SIG-M5 treated with dmso at 0.1 percent for 504 hours (cell line): Measurements from ENCODE around the gene NFATC4.
A peak's percentile ranks its signal among the peaks of the same experiment; 100 is the strongest.
"Not testable (repeated sequence)": the region's sequence is repeated elsewhere in the genome, so short reads cannot be mapped to it uniquely, and the experiment has no call there.

Source experiments
- DNase-seq: peaks from one replicate; lab custom pipeline; 2025; ENCODE audit not compliant: unreplicated experiment; lab: John Stamatoyannopoulos, UW

NFATC4 gene

DNA sequence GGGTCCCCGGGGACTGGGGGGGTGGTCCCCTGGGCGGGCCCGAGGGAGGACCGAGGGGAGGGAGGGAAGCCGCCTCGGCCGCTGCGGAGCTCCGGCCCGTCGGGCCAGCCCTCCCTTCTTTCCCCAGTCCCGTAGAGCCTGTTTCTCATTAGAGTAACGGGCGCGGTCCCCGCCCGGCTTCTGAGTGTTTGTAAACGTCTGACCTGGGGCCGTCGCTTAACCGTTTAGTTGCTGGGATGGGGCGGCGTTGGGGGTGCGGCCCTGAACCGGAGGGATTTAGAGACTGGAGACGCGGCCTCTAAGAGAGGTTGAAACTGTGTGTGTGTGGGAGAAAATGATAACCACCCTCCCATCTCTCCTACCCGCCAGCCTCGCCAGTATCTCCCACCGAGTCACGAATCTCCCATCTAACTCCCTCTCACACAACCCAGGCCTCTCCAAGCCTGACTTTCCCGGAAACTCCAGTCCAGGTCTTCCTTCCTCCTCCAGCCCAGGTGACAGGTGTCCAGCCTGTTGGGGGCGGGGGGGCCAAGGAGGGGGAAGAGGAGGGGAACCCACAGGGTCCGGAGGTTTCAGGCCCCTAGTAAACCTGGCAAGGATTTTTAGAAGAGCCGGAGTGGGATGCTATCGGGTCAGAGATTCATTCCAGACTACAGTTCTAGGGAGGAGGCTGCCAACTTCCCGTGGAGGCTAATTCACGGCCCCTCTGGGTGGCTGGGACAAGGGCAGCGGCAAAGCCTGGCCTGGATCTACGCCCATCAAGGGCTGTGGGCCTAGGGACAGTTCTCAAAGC, 1.1 kb upstream of the NFATC4 start:
- DNase-seq: peak; percentile 55

DNA sequence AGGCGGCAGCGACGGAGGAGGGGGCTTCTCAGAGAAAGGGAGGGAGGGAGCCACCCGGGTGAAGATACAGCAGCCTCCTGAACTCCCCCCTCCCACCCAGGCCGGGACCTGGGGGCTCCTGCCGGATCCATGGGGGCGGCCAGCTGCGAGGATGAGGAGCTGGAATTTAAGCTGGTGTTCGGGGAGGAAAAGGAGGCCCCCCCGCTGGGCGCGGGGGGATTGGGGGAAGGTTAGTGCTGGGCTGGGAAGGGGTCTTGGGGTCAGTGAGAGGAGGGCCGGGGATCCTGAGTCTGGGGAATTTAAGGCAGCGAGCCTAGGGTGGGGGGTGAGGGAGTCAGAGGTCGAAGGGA, 203 bp downstream of the NFATC4 start:
- DNase-seq: no peak

DNA sequence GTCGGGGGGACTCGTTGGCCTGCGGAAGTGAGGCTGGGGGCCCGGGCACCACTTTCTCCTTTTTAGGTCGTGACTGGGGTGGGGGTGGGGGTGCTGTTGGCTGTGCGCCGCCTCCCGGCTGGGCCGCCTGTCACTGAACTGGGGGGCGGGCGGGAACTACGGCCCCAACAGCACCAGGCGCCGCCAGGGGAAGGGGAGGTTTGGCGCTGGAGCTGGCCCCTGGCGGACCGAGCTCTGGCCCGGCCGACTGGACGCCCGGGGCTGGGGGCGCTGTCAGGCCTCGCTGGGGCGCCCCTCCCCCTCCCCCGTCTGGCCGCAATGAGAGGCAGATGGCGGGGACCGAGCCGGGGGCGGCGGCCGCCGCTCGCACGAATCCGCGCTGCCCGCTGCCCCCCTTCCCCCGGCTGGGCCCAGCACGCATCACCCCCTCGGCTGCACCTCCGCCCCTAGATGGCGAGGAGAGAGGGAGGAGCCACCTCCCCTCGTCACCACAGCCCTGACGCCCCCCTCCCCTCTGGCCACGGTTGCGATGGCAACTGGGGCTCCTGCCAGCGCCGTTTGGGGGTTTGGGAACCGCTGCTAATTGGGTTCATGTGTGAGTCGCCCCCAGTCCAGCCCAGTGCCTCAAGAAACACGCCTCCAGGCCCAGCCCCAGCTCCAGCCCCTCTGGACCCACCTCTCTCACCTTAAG, 723 bp downstream of the NFATC4 start:
- no peak for DNase-seq

DNA sequence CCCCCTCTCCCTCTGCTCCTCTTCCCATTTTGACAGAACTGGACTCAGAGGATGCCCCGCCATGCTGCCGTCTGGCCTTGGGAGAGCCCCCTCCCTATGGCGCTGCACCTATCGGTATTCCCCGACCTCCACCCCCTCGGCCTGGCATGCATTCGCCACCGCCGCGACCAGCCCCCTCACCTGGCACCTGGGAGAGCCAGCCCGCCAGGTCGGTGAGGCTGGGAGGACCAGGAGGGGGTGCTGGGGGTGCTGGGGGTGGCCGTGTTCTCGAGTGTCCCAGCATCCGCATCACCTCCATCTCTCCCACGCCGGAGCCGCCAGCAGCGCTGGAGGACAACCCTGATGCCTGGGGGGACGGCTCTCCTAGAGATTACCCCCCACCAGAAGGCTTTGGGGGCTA, 1.5 kb downstream of the NFATC4 start:
- no peak for DNase-seq

DNA sequence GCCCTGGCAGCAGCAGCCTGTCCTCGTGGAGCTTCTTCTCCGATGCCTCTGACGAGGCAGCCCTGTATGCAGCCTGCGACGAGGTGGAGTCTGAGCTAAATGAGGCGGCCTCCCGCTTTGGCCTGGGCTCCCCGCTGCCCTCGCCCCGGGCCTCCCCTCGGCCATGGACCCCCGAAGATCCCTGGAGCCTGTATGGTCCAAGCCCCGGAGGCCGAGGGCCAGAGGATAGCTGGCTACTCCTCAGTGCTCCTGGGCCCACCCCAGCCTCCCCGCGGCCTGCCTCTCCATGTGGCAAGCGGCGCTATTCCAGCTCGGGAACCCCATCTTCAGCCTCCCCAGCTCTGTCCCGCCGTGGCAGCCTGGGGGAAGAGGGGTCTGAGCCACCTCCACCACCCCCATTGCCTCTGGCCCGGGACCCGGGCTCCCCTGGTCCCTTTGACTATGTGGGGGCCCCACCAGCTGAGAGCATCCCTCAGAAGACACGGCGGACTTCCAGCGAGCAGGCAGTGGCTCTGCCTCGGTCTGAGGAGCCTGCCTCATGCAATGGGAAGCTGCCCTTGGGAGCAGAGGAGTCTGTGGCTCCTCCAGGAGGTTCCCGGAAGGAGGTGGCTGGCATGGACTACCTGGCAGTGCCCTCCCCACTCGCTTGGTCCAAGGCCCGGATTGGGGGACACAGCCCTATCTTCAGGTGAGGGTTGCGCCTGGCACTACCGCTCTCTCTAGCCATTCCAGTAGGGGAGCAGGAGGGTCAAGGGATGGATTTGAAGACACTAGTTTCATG, 2.1 kb downstream of the NFATC4 start:
- no peak for DNase-seq

DNA sequence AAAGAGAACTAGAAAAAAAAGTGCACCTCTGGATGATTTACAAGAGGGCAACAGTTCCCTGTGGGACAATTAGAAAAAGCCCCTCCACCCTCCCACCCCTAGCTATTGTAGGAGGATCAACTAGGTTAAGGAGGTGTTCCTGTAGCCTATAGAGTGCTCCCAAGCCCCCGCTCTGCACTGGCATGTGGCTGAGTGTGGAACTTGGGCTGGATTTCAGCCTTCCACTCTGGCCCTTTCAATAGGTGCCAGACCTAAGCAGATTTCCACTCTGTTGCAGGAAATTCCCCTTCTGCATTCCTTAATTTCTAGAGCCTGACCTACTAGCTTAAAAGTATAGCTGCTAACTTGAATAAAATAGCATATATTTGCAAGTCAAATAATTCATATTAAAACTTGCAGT, 2.8 kb downstream of the NFATC4 start:
- DNase-seq: no peak

DNA sequence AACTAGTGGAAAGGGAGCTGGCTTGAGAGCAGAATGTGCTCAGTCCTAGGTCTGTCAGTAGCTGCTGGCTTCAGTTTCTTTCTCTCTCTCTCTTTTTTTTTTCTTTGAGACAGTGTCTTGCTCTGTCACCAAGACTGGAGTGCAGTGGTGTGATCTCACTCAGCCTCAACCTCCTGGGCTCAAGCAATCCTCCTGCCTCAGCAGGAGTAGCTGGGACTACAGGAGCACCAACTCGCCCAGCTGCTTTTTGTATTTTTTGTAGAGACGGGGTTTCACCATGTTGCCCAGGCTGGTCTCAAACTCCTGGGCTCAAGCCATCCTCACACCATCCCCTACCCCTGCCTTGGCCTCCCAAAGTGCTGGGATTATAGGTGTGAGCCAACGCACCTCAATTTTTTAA, 3.6 kb downstream of the NFATC4 start:
- not testable (repeated sequence) for DNase-seq

DNA sequence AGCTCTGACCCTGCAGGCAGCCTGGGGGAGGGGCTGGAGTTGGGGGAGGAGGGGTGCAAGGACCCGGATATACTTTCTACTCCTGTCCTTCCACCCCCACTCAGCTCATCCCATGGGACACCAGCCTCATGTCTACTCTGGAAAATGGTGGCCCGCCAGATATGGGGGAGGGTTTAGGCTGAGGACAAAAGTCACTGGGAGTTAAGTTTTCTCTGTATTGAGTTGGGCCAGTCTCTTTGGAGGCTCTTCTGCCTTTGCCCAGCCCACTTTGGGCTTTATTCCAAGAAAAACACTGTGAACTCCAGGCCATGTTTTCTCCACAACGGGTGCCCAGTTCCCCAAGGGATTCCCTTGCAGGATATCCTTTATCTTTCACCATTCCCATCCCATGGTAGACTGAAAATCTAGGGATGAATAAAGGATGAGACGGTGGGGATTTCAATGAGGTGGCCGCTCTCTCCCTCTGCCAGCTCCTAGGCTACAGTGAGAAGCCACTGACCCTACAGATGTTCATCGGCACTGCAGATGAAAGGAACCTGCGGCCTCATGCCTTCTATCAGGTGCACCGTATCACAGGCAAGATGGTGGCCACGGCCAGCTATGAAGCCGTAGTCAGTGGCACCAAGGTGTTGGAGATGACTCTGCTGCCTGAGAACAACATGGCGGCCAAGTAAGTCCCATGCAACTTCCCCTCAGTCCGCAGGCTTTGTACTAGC, 4.9 kb downstream of the NFATC4 start:
- DNase-seq: no peak

DNA sequence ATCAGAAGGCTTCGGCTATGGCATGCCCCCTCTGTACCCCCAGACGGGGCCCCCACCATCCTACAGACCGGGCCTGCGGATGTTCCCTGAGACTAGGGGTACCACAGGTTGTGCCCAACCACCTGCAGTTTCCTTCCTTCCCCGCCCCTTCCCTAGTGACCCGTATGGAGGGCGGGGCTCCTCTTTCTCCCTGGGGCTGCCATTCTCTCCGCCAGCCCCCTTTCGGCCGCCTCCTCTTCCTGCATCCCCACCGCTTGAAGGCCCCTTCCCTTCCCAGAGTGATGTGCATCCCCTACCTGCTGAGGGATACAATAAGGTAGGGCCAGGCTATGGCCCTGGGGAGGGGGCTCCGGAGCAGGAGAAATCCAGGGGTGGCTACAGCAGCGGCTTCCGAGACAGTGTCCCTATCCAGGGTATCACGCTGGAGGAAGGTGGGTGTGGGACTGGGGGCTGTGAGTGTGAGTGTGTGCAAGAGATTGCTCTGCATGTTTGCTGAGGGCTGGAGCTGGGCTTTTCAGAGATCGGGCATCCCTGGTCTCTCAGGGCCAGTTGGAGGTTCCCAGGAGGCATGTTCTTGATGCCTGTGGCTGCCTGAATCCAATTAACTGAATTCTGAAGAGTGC, 8.6 kb downstream of the NFATC4 start:
- no peak for DNase-seq

DNA sequence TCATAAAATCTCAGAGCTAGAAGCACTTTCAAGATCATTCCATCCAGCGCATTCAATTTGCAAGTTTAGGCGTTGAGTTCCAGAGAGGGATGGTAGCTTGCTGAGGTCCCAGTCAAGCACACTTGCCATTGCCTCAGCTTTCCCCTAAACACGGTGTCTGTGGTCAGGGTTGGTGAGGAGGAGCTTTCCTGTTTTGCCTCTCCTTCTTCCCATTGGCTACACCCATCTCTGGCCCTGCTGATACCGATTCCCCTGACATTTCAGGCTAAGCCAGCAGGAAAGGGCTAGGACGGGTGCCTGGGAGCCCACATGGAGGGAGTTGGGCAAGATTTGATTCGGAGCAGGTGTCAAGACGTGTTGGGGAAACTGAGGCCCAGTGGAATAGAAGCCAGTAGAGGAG, 9.1 kb downstream of the NFATC4 start:
- DNase-seq: no peak

DNA sequence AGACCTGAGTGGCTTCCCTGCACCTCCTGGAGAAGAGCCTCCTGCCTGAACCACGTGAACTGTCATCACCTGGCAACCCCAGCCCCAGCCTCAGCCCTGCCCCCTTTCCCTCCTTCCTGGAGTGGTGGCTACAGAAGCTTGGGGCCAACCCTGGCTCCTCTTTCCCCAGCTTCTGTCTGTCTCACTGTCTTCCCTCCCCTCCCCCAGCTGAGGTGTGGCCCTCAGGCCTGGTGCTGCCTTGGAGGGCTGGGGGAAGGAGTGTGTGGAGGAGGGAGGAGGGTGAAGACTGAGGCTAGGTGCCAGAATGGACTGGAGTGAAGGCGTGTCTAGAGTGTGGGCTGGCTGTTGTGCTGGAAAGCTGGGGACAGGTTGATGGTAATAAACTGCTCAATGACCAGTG, 9.7 kb downstream of the NFATC4 start:
- no peak for DNase-seq

DNA sequence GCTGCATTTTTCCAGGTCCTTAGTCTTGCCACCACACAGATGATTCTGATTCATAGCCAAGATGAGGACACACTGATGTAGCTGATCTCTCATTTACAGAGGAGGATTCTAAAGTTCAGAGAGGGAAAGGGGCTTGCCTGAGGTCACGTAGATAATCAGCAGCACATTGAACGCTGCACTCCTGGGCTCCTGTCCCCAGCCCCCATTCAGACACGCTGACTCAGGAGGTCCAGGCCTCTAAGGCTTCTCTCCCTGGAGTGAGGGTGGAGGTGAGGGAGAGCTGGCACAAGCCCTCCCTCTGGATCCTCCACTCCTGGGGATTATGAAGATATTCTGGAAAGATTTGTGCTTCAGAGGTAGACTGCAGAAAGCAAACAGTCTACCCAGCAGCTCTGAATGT, 10.3 kb downstream of the NFATC4 start:
- no peak for DNase-seq

DNA sequence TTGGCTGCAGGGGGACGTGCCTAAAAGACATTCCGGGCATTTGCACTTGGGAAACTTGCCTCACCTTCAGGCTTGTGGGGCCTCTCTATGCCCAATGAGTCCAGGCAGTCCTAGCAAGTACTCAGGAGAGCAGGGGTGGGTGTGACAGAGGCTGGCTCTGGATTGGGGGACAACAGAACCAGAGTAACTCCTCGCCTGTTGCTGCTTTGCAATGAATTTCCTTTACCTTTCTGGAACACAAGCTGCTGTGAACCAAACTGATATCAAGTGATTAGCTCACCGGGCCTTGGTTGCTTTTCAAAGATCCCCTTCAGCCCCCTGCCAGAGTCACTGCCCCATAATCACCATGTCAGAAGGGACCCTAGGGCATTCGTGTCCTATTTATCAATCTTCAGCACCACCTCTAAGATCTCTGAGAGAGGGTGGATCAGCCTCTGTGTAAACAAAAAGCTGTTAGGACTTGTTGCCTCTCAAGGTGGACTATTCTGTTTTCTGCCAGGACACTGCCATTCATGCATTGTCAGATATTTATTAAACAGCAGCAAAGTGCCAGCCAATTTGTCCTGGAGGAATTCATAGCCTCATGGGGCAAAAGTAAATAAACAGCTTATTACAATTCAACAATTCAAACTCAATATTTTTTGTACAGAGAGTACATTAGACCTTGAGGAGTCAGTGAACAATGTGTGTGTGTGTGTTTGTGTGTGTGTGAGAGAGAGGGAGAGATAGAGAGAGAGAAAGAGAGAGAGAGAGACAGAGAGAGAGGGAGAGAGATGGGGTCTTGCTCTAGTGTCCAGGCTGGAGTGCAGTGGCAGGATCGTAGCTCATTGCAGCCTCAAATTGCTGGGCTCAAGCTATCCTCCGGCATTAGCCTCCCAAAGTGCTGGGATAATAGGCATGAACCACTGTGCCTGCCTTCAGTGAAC, 11.3 kb downstream of the NFATC4 start:
- no peak for DNase-seq

DNA sequence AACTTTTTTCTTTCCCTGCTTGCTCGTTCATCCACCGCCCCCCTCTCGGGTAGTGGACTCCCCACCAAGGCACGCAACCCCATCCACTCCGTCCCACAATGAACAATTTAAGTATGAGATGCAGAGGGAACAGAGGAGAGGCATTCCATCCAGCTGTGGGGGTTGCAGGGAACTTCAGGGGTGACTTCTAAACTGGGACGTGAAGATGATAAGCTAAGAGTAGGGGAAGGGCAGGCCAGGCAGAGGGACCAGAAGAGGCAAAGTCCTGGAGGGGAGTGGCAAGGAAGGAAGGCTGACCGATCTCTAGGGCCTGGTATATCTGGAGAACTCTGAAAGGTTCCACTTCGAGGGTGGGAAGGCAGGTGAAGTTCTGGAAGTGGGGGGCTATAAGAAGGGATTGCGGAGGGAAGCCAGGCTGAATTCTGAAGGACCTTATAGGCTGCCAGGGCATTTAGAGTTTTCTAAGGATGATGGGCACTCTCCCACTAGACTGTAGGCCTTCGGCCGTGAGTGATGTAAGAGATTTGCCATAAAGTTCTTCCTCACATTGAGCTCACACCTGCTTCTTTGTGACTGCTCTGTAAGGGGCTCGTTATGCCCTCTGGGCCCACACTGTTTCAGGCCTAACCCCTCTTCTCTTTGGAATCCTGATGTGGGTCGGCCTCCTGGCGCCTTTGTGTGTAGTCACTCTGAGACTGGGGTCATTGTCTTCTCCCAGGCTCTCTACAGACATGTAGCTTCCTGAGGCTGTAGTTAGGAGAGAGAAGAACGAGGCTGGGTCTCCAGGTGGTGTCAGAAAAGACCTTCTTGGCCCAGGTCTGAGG, 12.1 kb downstream of the NFATC4 start:
- DNase-seq: no peak

DNA sequence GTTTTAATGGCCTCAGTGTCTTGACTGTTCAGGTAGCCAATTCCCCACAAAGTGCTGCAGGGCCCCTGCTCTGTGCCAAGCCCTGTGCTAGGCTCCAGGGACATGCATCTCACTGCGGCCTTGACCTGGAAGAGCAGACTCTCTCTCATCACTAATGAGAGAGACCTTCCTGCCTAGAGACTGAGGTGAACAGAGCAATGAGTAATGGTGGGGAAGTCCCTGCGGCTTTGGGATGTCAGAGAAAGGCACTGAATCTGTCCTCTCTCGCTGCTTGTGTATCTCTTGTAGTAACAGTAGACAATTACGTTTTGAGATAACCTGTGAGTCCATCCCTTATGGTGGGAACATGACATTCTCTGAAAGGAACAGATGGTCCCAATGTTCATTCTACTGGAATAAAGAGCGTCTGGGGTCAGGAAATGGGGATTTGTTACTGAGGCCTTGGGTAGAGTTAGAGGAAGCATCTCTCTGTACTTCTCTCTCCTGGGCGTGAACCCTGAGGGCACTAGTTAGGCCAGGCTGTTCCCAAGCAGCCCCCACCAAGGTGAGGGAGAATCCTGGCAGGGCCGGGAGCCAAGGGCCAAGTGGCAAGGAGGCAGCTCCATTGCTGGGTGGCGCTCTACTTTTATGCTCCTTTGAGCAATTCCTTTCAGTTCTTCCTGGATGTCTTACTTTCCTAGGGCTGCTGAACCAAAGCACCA, 13.5 kb downstream of the NFATC4 start:
- DNase-seq: no peak

DNA sequence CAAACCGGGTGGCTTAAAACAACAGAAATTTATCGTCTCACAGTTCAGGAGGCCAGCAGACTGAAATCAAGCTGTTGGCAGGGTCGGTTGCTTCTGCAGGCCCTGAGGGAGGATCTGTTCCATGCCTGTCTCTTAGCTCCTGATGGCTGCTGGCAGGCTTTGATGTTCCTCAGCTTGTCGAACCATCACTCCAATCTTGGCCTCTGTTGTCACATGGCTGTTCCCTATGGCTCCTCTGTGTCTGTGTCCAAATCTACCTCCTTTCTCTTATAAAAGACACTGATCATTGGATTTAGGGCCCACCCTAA, 14.0 kb downstream of the NFATC4 start:
- DNase-seq: no peak

DNA sequence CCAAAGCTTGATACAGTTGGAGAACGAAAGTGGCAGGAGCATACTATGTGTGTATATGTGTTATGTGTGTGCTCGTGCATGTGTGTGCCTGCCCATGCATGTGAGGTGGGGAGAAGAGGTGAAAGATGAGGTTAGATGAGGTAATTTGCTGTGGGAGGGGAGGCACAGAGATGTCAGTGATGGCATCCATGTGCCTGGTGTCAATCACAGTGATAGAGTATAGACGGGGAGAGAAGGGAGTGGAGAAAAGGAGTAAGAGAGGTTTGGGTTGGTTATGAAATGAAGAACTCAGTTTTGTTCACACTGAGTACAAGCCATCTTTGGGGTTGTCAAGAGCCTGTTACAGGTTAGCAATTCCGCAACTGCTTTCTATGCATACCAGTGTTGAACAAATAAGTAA, 16.2 kb downstream of the NFATC4 start:
- DNase-seq: no peak

DNA sequence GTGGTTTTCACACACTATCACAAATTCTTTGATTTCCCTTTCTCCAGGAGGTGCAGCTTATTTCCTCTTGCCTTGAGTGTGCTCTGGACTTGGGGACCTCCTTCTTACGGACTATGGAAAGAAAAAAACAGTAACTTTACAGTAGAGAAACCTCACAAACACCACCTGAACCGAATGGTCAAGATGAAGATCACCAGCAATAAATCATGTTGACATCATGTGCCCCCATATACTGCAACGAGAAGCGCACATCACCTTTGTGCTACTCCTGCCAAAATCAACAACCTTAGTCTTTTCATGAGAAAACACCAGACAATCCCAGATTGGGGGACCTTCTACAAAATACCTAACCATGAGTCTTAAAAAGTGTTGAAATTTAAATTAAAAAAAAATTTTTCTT, 17.5 kb downstream of the NFATC4 start:
- DNase-seq: no peak

DNA sequence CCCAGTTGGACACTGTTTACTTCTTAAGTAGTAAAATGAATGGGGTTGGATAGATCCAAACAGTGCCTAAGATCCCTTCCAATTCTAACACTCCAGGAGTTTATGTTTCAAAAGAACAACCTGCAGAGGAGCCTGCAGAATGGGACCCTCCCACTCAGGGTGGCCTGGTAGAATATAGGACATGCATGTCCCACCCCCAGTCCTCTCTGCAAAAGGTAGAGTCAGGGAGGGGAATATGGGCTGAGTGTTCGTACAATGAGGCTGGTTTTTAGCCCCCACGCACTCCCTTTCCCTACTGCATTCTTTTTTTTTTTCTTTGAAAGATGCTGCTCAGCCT, 19.0 kb downstream of the NFATC4 start:
- no peak for DNase-seq
